K562 (cell line): ENCODE results near the gene EFEMP2. TPM values are rescaled to one million over a fixed set of nuclear protein-coding genes. Genes with fewer than 3 reads are reported as not detected.

Experiments used
- DDX20 ChIP-seq: fragments of 450-650 bp; IDR thresholded peaks from 2 replicates; pipeline ENCODE4 v1.6.1; 2016; ENCODE audit warnings: missing genetic modification characterization, low read depth, mild to moderate bottlenecking, missing compliant biosample characterization, moderate library complexity
- FIP1L1 ChIP-seq: fragments of 200-400 bp; formaldehyde crosslinking; IDR thresholded peaks from 2 replicates; pipeline ENCODE4 v1.6.1; 2018; ENCODE audit warnings: mild to moderate bottlenecking, low read depth, low read length; ENCODE audit not compliant: poor library complexity, severe bottlenecking
- ILK ChIP-seq: fragments of 450-650 bp; IDR thresholded peaks from 2 replicates; pipeline ENCODE4 v1.6.1; 2016; ENCODE audit warnings: missing genetic modification characterization, low read depth, mild to moderate bottlenecking, missing compliant biosample characterization, moderate library complexity, borderline replicate concordance
- IRF2 ChIP-seq: sonication (generic); formaldehyde crosslinking; IDR thresholded peaks from 2 replicates; pipeline ENCODE4 v1.8.1; 2022; ENCODE audit warnings: mild to moderate bottlenecking, missing genetic modification reagents
- MEF2A ChIP-seq: IDR thresholded peaks from 2 replicates; pipeline ENCODE4 v1.6.1; 2011; ENCODE audit warnings: low read depth, mild to moderate bottlenecking, low read length, moderate library complexity; ENCODE audit not compliant: control insufficient read depth
- MTA2 ChIP-seq: fragments of 450-650 bp; IDR thresholded peaks from 2 replicates; pipeline ENCODE4 v1.6.1; 2016; ENCODE audit warnings: low read depth
- OTX1 ChIP-seq: fragments of 450-650 bp; formaldehyde crosslinking; IDR thresholded peaks from 2 replicates; pipeline ENCODE4 v1.4.0; 2022; ENCODE audit warnings: mild to moderate bottlenecking
- PHTF2 ChIP-seq: fragments of 250-450 bp; sonication (Bioruptor Pico); IDR thresholded peaks from 2 replicates; pipeline ENCODE4 v1.5.0; 2021; ENCODE audit warnings: mild to moderate bottlenecking
- POLR2AphosphoS5 ChIP-seq: IDR thresholded peaks from 2 replicates; pipeline ENCODE4 v1.6.1; 2011; ENCODE audit warnings: mild to moderate bottlenecking, low read depth, low read length, moderate library complexity; ENCODE audit not compliant: control insufficient read depth, insufficient read depth
- RAD21 ChIP-seq, 2 experiments: fragments of 250-450 bp in 1 of 2; fragments of 450-650 bp in 1 of 2; sonication (Bioruptor Pico) in 1 of 2; formaldehyde crosslinking in 1 of 2; IDR thresholded peaks in 1 of 2; conservative IDR thresholded peaks in 1 of 2; 2 replicates each; pipeline versions ENCODE4 v1.4.0 to v1.8.0; 2020 to 2022; ENCODE audit warnings: mild to moderate bottlenecking in 2 of 2, moderate library complexity in 1 of 2
- TCF7L2 ChIP-seq: fragments of 150-350 bp; IDR thresholded peaks from 2 replicates; pipeline ENCODE4 v1.6.1; 2016; ENCODE audit warnings: low read depth, mild to moderate bottlenecking, low read length, moderate library complexity
- TGIF2 ChIP-seq: sonication (generic); formaldehyde crosslinking; IDR thresholded peaks from 2 replicates; pipeline ENCODE4 v1.8.1; 2022; ENCODE audit warnings: mild to moderate bottlenecking, missing genetic modification reagents, moderate library complexity
- ZBTB7A ChIP-seq: IDR thresholded peaks from 2 replicates; pipeline ENCODE4 v1.6.1; 2011; ENCODE audit warnings: low read depth, mild to moderate bottlenecking, low read length, moderate library complexity, borderline replicate concordance; ENCODE audit not compliant: control insufficient read depth
- ZNF146 ChIP-seq: IDR thresholded peaks from one replicate; pipeline ENCODE4 v1.6.1; 2018; ENCODE audit warnings: missing compliant biosample characterization; ENCODE audit not compliant: unreplicated experiment
- ZNF431 ChIP-seq: sonication (generic); formaldehyde crosslinking; IDR thresholded peaks from 2 replicates; pipeline ENCODE4 v1.8.0; 2022; ENCODE audit warnings: mild to moderate bottlenecking, missing genetic modification reagents
- ZNF717 ChIP-seq: fragments of 250-450 bp; sonication (Bioruptor Pico); IDR thresholded peaks from 2 replicates; pipeline ENCODE4 v1.5.0; 2021
- polyA plus RNA-seq, 8 experiments: library from polyadenylated mRNA; depleted of rRNA in 4 of 8; stranded (reverse) in 5 of 8; unstranded in 3 of 8; fragments of >200 nt; fragmentation: Nextera tagmentation in 2 of 8; fragmentation: Illumina TruSeq in 1 of 8; extraction: Ambion mirVana in 2 of 8; extraction: Trizol in 1 of 8; gene quantifications; 2 replicates each; pipeline versions ENCODE4 v1.2.1 to v1.2.3, GENCODE V29; 2011 to 2014; ENCODE audit warnings: inconsistent platforms in 1 of 8, missing spikeins in 1 of 8
- total RNA-seq, 7 experiments: library from RNA; depleted of rRNA in 6 of 7; stranded (reverse); fragments of >200 nt in 6 of 7; fragmentation: Illumina TruSeq in 2 of 7; extraction: Trizol in 2 of 7; gene quantifications; 2 replicates each; pipeline versions ENCODE4 v1.2.1 to v1.2.3, GENCODE V29; 2011 to 2021; ENCODE audit warnings: low replicate concordance in 1 of 7
- TF ChIP-seq, protein P1 (sequence below), 3 experiments: fragments of 200-800 bp in 1 of 3; fragments of 250-450 bp in 1 of 3; fragments of 450-650 bp in 1 of 3; sonication (Bioruptor Pico) in 1 of 3; sonication (Bioruptor generic) in 1 of 3; formaldehyde crosslinking in 1 of 3; IDR thresholded peaks; 2 replicates each; pipeline versions ENCODE4 v1.6.1 to v1.8.0; 2016 to 2022; ENCODE audit warnings: mild to moderate bottlenecking in 2 of 3, missing genetic modification characterization in 2 of 3, missing compliant biosample characterization in 1 of 3, moderate library complexity in 1 of 3
- TF ChIP-seq, protein P2 (sequence below), 2 experiments: fragments of 450-650 bp; conservative IDR thresholded peaks; 2 replicates each; pipeline ENCODE4 v1.6.1; 2017; ENCODE audit warnings: mild to moderate bottlenecking in 2 of 2, moderate library complexity in 2 of 2
- TF ChIP-seq, protein P3 (sequence below): fragments of 250-450 bp; sonication (Bioruptor Pico); IDR thresholded peaks from 2 replicates; pipeline ENCODE4 v1.8.0; 2022; ENCODE audit warnings: moderate library complexity, mild to moderate bottlenecking, inconsistent platforms
- TF ChIP-seq, protein P4 (sequence below): sonication (generic); formaldehyde crosslinking; IDR thresholded peaks from 2 replicates; pipeline ENCODE4 v1.5.0; 2020; ENCODE audit warnings: missing genetic modification reagents

Gene EFEMP2
- total and polyA plus RNA-seq, 9 of the 15 experiments (the other 6 are each of a cell fraction or from before 2014, with no cell fraction given) = 0.07 to 2.9 (median 0.69) TPM; not detected in 1

DNA sequence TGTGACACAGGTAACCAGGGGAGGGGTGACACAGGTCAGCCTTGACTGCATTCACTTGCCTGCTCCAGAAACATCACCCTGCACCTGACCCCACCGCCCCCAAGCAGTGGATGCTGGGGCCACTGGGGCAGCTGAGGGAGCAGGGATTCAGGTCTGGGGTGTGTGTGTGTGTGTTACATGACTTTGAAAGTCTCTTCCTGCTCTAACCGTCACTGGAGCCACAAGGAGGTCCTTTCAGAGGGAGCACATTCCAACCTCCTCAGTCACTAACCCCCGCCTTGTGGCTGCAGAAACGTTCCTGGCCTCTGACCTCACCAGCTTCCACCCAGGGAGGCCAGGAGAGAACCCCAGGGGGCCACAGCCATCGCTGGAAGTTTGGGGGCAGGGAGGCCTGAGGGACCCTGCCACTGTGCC, 30.5 kb upstream of the EFEMP2 start (continued):
- TF ChIP-seq, protein P1, sequence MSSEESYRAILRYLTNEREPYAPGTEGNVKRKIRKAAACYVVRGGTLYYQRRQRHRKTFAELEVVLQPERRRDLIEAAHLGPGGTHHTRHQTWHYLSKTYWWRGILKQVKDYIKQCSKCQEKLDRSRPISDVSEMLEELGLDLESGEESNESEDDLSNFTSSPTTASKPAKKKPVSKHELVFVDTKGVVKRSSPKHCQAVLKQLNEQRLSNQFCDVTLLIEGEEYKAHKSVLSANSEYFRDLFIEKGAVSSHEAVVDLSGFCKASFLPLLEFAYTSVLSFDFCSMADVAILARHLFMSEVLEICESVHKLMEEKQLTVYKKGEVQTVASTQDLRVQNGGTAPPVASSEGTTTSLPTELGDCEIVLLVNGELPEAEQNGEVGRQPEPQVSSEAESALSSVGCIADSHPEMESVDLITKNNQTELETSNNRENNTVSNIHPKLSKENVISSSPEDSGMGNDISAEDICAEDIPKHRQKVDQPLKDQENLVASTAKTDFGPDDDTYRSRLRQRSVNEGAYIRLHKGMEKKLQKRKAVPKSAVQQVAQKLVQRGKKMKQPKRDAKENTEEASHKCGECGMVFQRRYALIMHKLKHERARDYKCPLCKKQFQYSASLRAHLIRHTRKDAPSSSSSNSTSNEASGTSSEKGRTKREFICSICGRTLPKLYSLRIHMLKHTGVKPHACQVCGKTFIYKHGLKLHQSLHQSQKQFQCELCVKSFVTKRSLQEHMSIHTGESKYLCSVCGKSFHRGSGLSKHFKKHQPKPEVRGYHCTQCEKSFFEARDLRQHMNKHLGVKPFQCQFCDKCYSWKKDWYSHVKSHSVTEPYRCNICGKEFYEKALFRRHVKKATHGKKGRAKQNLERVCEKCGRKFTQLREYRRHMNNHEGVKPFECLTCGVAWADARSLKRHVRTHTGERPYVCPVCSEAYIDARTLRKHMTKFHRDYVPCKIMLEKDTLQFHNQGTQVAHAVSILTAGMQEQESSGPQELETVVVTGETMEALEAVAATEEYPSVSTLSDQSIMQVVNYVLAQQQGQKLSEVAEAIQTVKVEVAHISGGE (CRISPR knock-in tag; IDR thresholded peaks at IDR 0.05) = no peak; a peak in 1 of 6 replicates
- TF ChIP-seq PHTF2 (CRISPR knock-in tag) (no peak), TGIF2 (CRISPR knock-in tag) (no peak), TCF7L2 (no peak), ZNF431 (CRISPR knock-in tag) (0 out of 2 replicates have a peak, but pooled peaks have one; percentile 45), FIP1L1 (no peak), MTA2 (no peak), IRF2 (CRISPR knock-in tag) (no peak), POLR2AphosphoS5 (peak; percentile 30; the same call in 1 of the 2 replicates), ZNF146 (no peak), ZNF717 (CRISPR knock-in tag) (no peak), ZBTB7A (peak; percentile 55; the same call in 1 of the 2 replicates), MEF2A (no peak; the same call in 1 of the 2 replicates), OTX1 (no peak), DDX20 (no peak), RAD21 (CRISPR knock-in tag; conservative IDR thresholded peaks at IDR 0.05 in 1 of 2, IDR thresholded peaks at IDR 0.05 in 1 of 2) (0 out of 4 replicates have a peak, but pooled peaks of 1 of the 2 experiments have one; percentile 7), ILK (no peak)
- TF ChIP-seq, protein P2, sequence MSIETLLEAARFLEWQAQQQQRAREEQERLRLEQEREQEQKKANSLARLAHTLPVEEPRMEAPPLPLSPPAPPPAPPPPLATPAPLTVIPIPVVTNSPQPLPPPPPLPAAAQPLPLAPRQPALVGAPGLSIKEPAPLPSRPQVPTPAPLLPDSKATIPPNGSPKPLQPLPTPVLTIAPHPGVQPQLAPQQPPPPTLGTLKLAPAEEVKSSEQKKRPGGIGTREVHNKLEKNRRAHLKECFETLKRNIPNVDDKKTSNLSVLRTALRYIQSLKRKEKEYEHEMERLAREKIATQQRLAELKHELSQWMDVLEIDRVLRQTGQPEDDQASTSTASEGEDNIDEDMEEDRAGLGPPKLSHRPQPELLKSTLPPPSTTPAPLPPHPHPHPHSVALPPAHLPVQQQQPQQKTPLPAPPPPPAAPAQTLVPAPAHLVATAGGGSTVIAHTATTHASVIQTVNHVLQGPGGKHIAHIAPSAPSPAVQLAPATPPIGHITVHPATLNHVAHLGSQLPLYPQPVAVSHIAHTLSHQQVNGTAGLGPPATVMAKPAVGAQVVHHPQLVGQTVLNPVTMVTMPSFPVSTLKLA (conservative IDR thresholded peaks at IDR 0.05) = 0 out of 4 replicates have a peak, but pooled peaks of 1 of the 2 experiments have one; percentile 8
- TF ChIP-seq, protein P3, sequence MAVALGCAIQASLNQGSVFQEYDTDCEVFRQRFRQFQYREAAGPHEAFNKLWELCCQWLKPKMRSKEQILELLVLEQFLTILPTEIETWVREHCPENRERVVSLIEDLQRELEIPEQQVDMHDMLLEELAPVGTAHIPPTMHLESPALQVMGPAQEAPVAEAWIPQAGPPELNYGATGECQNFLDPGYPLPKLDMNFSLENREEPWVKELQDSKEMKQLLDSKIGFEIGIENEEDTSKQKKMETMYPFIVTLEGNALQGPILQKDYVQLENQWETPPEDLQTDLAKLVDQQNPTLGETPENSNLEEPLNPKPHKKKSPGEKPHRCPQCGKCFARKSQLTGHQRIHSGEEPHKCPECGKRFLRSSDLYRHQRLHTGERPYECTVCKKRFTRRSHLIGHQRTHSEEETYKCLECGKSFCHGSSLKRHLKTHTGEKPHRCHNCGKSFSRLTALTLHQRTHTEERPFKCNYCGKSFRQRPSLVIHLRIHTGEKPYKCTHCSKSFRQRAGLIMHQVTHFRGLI (CRISPR knock-in tag) = no peak
- TF ChIP-seq, protein P4, sequence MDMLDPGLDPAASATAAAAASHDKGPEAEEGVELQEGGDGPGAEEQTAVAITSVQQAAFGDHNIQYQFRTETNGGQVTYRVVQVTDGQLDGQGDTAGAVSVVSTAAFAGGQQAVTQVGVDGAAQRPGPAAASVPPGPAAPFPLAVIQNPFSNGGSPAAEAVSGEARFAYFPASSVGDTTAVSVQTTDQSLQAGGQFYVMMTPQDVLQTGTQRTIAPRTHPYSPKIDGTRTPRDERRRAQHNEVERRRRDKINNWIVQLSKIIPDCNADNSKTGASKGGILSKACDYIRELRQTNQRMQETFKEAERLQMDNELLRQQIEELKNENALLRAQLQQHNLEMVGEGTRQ (CRISPR knock-in tag) = no peak
